Body of pancreas (tissue), 4 donors: ENCODE data around the gene PGLYRP2.

Experiments used
- POLR2A ChIP-seq, 3 donors: fragments of 450-650 bp; IDR thresholded peaks; one replicate each; pipeline ENCODE4 v1.6.1; 2016; ENCODE audit warnings: antibody characterized with exemption in 3 of 3, mild to moderate bottlenecking in 2 of 3
- TF ChIP-seq, protein P1 (sequence below), 7 experiments: fragments of 450-650 bp in 4 of 7; fragments of 200-600 bp in 3 of 7; sonication (generic) in 3 of 7; IDR thresholded peaks; one replicate each; pipeline ENCODE4 v1.5.1; 2016 to 2019; ENCODE audit warnings: antibody characterized with exemption in 7 of 7

DNA sequence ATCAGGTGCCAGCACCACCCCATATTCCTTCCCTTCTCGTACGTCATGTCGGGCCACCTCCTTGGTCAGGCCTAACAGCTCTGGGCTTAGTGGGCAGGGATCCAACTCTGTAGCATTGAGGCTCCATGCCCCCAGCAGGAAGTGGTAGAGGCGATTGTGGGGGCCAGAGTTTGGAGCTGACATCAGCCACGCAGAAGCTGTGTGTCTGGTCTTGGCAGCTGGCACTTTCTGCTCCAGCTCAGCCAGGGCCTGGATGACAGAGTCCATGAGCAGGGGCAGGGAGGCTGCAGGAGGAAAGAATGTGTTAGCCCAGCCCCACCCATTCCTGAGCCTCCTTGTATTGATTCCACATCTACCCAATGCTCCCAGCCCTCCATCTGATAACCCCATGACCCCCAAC lies 3.0 kb downstream of the PGLYRP2 start:
- TF ChIP-seq, protein P1, sequence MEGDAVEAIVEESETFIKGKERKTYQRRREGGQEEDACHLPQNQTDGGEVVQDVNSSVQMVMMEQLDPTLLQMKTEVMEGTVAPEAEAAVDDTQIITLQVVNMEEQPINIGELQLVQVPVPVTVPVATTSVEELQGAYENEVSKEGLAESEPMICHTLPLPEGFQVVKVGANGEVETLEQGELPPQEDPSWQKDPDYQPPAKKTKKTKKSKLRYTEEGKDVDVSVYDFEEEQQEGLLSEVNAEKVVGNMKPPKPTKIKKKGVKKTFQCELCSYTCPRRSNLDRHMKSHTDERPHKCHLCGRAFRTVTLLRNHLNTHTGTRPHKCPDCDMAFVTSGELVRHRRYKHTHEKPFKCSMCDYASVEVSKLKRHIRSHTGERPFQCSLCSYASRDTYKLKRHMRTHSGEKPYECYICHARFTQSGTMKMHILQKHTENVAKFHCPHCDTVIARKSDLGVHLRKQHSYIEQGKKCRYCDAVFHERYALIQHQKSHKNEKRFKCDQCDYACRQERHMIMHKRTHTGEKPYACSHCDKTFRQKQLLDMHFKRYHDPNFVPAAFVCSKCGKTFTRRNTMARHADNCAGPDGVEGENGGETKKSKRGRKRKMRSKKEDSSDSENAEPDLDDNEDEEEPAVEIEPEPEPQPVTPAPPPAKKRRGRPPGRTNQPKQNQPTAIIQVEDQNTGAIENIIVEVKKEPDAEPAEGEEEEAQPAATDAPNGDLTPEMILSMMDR (IDR thresholded peaks at IDR 0.05) = no peak
- no peak for TF ChIP-seq POLR2A (IDR thresholded peaks at IDR 0.05)
